PC-3 (cell line): ENCODE results near the gene PIN1.

Source experiments
- EZH2 ChIP-seq: fragments of 300-600 bp; sonication (generic); IDR thresholded peaks from one replicate; pipeline ENCODE4 v1.6.1; 2017; ENCODE audit warnings: antibody characterized with exemption, mild to moderate bottlenecking, low read length; ENCODE audit not compliant: unreplicated experiment
- EZH2phosphoT487 ChIP-seq: fragments of 300-600 bp; sonication (generic); IDR thresholded peaks from 2 replicates; pipeline ENCODE4 v1.6.1; 2018; ENCODE audit warnings: mild to moderate bottlenecking, antibody characterized with exemption, low read length, borderline replicate concordance
- TF ChIP-seq, protein P1 (sequence below): fragments of 300-600 bp; sonication (generic); conservative IDR thresholded peaks from 2 replicates; pipeline ENCODE4 v1.5.1; 2017; ENCODE audit warnings: antibody characterized with exemption, low read depth, mild to moderate bottlenecking, low read length

DNA sequence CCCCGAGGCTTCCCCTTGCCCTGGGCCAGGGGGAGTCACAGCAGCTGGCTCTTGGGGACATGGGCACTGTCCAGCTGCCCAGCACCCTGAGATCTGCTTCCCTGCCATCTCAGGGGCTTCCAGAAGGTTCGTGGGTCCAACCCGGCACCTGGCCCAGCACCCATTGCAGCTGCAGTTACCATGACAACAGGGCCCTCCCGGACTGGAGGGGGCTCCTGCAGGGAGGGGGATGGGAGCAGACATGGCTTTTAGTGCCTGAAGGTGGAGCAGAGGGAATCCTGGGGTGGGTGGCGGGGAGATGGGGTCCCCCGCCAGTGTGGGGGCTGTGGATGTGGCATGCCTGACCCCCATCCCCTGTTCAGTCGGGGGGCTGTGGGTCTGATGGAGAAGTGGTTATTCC, 14.7 kb downstream of the PIN1 start:
- TF ChIP-seq, protein P1, sequence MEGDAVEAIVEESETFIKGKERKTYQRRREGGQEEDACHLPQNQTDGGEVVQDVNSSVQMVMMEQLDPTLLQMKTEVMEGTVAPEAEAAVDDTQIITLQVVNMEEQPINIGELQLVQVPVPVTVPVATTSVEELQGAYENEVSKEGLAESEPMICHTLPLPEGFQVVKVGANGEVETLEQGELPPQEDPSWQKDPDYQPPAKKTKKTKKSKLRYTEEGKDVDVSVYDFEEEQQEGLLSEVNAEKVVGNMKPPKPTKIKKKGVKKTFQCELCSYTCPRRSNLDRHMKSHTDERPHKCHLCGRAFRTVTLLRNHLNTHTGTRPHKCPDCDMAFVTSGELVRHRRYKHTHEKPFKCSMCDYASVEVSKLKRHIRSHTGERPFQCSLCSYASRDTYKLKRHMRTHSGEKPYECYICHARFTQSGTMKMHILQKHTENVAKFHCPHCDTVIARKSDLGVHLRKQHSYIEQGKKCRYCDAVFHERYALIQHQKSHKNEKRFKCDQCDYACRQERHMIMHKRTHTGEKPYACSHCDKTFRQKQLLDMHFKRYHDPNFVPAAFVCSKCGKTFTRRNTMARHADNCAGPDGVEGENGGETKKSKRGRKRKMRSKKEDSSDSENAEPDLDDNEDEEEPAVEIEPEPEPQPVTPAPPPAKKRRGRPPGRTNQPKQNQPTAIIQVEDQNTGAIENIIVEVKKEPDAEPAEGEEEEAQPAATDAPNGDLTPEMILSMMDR: no peak
- TF ChIP-seq EZH2phosphoT487 (no peak), EZH2 (no peak)
